NCI-H2227 (cell line): ENCODE measurements around the gene FSTL3.
A peak's percentile ranks its signal among the peaks of the same experiment; 100 is the strongest.
"Not testable (repeated sequence)": the region's sequence is repeated elsewhere in the genome, so short reads cannot be mapped to it uniquely, and the experiment has no call there.

Experiments used
- DNase-seq: peaks from one replicate; lab custom pipeline; 2025; ENCODE audit not compliant: unreplicated experiment; lab: John Stamatoyannopoulos, UW

Gene FSTL3

DNA sequence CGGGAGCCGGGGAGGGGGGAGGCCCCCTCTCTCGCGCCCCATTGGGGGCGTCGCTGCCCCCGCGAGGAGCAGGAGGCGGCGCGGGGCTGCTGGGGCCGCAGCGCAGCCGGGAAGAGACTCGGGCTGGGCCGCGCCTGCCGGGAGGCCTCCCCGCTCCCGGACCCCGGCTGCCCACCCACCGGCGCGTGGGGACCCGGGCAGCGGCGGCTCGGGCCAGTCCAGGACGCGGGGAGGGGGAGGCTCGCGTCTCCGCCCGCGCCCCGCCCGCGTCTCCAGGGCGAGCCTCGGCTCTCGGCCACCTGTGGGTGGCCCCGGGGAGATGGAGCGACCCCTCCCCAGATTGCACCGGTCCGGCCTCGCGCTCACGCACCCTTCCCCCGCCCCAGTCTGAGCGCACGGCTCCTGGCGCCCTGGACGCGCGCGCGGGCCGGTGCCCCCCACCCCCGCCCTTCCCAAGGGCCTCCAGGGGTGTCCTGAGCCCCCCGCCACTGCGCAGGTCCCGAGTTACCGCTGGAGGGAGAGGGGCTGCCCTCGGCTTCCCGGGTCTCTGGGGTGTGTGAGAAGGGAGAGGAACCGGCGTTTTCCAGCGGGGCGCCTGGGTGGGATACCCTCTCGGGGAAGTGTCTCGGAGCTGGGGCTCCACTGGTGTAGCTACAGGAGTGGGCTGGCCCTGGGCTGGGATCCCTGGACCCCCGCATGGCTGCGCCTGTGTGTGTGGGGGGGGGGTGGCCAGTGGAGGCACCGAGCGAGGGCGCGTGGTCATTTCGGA is 33.2 kb downstream of the FSTL3 start:
- no peak for DNase-seq

DNA sequence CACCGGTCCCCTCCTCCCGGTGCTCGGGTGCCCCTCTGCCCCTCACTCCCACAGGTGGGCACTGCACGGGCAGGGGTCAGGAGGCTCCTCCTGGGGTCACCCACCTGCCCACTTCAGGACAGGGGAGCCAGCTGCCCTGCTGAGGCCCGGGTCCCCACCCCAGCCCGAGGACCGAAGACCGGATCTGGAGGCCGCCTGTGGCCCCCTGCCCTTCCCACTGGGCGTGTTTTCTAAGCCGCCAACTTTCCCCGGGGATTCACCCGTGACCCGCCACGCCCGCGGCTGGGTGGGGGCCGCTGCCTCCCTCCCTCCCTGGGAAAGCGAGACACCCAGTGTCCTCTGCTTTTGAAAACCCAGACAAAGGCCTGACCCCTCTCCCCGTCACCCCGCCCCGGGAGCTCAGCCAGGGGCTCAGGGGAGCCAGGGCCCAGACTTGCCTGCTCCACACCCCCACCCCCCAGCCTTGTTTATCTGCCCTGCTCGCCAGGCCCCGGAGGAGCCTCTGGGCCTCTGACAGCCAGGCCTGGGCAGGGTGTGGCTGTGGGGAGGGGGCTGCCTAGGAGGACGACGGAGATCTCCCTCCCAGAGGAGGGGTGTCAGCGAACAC is 33.9 kb downstream of the FSTL3 start:
- DNase-seq, result no peak

DNA sequence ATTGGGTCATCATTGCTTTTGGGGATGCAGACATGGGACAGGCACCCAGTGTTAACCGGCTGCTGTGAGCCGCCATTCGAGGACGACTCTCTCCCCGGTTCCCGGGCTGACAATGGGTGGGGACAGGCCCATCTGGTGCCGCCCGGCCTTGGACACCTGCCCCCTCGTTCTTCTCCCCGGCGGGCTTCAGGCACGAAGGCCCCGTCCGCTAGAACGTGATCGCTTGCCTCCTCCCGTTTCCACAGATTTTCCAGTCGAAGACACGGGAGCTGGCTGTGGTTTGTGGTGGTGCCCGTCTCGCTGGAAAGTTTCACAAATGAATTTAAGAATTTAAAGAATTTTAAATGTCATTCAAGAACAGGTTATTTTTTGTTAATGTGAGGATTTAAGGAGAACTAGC is 34.6 kb downstream of the FSTL3 start:
- no peak for DNase-seq

DNA sequence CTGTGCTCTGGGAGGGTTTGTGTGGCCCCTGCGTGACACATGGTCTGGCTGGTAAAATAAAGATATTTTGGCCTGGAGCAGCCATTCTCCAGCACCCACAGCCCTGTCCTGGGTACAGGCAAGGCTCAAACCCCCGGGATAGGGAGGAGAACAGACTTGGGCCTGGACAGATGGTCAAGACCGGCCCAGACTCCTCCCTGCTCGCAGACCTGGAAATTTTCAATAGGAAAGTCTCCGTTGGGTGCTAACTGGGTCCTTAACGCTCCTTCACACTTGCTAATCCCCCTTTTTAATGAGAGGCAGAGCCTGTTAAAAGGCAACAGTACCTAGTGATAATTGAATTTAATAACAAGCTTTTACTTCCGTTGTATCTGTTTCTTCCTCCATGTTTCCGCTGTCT is 35.1 kb downstream of the FSTL3 start:
- no peak for DNase-seq

DNA sequence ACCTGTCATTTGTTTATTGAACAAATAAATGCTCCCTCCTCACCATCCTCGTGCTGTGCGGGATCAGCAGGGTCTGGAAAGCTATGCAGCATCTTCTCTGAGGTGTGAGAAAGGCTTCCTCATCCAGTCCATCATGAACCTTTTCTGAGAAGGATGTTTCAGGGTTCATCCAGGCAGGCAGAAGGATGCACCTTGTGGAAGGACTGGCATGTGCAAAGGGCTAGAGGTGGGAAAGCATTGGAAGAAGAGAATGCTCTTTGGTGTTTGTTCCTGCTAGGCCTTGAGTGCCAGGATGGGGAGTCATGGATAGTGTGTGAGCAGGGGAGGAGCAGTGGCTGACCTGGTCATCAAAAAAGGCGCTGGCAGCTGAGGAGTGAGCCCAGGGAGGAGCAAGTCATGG is 39.2 kb downstream of the FSTL3 start:
- no peak for DNase-seq

DNA sequence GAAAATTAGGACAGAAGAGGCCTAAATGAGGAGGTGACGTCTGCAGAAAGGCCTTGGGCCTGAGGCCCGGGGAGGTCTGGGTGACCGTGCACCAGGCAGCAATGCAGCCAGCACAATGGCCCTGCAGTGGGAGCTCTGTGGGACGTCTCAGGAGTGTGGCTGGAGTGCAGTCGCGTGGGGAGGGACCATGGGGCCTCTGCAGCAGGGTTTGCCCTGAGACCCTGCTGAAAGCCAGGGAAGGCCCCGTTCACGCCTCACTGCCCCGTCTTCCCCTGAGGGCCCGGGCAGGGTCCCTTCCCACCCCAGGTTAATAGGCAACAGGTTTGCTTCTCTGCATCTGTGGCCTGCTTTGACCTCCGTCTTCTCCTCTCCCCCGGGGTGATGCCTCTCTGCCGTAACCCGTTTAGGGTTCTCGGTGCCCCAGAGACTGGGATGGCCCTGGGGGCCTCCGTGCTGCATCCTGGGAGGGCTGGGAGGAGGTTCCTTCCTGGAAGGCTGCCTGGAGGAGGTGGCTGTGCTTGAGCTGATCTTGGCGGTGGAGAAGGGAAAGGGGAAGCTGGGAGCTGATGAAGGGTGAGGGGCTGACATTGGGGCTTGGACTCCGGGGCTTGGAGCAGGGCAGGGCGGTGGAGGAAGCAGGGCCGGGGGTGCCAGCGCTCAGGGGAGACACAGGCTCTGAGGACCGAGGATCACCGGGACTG is 42.2 kb downstream of the FSTL3 start:
- no peak for DNase-seq

DNA sequence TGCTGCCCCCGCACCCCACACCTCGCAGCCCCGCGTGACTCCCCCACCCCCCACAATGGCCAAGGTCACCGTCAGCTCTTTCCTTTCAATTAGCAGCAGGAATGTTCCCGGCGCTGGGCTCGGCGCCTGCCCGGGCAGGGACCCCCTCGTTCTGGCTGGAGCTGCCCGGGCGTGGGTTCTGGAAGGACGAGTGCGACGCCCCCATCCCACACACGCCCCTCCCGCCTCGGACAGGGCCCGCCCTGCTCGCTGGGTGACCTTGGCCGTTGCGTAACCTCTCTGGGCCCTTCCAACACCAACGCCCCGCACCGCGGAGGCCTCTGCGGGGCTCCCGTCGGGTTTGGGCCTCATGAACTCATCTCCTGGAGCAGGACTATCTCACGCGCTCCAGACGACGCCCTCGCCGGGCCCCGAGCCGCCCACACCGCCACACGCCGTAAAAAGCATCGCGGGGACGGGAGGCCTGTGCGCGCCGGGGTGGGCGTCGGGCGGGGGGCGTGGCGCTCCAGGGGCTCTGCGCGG is 42.9 kb downstream of the FSTL3 start:
- DNase-seq, result no peak

DNA sequence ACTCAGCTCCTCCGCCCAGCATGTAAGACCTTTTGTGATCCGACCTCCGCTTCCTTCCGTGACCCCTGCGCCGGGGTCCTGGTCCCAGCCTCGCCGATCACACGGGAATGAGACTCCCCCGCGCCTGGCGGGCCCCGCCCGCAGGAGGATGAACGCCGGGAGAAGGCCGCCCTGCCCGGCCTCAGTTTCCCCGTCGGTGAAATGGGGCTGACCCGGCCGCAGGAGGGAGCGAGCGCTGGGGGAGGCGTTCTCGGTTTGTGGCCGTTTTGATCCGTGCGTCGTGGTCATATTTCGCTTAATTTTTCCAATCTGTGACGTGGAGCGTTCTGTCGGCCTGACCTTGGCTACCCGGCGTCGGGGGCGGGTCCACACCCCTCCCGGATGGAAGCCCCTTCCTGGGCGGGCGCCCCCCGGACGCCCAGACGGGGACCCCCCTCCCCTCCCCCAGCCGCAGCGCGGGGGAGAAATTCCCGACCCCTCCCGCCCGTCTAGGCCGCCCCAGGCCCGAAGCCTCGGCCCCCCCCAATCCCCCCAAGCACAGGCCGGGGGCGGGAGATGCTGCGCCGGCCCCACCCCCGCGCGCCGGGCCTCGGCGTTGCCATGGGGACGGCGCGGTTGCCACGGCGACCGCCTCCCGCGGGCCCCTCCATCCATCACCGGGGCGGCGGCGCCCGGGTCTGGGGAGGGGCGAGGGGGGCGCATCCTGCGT is 43.6 kb downstream of the FSTL3 start:
- peak; percentile 86 for DNase-seq

DNA sequence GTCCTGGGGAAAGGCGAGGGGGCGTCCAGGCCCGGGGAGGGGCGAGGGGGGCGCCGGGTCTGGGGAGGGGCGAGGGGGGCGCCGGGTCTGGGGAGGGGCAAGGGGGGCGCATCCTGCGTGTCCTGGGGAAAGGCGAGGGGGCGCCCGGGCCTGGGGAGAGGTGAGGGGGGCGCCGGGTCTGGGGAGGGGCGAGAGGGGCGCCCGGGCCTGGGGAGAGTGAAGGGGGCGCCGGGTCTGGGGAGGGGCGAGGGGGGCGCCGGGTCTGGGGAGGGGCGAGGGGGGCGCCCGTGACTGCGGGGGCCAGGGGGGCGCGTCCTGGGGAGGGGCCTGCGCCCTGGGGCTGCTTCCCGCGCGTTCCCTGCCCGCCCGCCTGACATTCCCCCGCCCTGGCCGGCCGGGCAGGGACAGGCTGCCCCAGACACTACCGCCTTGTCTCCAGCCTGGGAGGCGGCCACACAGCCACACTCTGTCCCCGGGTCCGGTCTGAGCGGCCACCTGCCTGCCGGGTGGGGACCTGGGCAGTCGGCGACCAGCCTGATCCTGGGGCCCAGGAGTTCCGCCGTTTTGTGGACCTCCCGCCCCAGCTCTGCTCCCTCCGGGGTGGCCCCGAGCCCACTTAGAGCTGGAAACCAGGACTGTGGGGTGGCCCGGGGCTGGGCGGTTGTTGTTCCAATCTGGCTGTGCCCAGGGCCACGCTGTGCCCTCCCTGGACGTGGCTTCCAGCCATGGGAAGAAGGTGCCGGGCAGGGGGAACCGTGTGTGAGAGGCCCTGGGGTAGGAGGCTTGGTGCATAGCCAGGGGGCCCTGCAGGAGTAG is 44.4 kb downstream of the FSTL3 start:
- DNase-seq, result peak; percentile 49

DNA sequence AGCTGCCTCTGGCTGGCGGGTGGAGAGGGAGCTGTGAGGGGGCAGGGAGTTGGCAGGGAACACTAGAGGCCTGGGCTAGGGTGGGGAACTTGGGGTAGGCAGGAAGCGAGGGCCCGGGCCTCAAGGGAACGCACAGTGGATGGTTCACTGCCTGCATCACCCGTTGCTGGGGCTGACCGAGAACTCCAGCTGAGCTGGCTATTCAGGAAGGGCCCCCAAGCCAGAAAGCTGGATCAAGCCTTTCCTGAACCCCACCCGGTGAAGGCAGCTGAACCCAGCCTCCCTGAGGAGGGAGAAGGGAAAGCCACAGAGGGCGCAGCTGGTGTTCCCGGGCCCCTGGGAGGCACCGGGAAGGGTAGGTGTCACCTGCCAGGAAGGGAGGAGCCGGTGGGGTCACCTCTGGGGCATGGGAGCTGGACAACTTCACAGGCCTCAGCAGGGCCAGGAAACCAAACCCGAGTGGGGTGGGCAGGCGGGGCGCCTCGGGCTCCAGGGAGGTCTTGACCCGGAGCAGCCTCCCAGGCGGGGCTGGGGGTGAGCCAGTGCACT is 46.4 kb downstream of the FSTL3 start:
- DNase-seq, result no peak

DNA sequence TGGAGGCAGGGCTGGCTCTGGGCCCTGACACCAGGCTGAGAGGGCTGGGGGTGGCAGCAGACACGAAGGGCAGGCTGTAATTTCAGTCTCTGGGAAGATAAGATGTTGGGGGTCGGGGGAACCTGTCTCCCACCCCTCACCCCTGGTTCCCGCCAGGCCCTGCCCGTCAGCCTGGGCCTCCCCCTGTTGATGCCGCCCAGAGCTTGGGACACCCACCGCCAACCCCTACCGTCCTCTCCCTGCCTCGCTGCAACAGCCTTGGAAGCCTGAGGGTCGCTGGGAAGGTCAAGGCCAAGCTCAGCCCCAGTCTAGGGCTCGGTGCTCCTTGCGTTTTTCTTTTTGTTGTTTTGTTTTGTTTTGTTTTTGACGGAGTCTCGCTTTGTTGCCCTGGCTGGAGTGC is 47.1 kb downstream of the FSTL3 start:
- no peak for DNase-seq

DNA sequence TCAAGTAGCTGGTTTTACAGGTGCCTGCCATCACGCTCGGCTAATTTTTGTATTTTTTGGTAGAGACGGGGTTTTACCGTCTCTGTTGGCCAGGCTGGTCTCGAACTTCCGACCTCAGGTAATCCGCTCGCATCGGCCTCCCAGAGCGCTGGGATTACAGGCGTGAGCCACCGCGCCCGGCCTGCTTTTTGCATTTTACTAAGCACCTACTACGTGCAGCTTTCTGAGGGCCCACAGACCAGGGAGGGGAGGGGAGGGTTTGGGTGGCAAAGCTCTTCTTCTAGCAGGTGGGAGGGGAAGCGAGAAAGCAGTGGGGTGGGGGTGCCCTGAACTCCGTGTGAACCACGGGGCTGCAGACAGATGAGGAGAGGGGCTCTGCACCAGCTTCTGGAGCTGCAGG is 47.5 kb downstream of the FSTL3 start:
- no peak for DNase-seq

DNA sequence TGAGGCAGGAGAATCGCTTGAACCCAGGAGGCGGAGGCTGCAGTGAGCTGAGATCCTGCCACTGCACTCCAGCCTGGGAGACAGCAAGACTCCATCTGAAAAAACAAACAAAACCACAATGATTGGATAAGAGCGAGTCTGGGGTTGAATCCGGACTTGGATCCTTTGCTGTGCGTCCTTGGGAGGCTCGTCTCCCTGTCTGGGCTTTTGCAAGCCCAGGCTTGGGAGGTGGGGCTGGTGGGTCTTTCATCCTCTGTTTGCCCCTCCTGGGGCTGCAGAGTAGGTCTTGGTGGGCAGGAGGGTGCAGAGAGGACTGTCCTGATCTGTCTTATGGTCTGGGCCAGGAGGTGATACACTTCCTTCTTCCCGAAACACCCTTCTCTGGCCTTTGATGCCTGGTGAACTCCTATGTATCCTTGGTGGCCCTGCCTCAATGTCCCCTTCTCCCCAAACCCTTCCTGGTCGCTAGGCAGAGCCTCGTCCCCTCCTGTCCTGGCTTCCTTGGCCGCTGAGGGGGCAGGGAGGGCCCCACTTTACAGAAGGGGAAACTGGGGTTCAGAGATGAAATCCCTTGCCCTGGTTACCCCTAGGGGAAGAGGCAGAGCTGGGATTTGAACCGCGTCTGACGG is 49.4 kb downstream of the FSTL3 start:
- no peak for DNase-seq

DNA sequence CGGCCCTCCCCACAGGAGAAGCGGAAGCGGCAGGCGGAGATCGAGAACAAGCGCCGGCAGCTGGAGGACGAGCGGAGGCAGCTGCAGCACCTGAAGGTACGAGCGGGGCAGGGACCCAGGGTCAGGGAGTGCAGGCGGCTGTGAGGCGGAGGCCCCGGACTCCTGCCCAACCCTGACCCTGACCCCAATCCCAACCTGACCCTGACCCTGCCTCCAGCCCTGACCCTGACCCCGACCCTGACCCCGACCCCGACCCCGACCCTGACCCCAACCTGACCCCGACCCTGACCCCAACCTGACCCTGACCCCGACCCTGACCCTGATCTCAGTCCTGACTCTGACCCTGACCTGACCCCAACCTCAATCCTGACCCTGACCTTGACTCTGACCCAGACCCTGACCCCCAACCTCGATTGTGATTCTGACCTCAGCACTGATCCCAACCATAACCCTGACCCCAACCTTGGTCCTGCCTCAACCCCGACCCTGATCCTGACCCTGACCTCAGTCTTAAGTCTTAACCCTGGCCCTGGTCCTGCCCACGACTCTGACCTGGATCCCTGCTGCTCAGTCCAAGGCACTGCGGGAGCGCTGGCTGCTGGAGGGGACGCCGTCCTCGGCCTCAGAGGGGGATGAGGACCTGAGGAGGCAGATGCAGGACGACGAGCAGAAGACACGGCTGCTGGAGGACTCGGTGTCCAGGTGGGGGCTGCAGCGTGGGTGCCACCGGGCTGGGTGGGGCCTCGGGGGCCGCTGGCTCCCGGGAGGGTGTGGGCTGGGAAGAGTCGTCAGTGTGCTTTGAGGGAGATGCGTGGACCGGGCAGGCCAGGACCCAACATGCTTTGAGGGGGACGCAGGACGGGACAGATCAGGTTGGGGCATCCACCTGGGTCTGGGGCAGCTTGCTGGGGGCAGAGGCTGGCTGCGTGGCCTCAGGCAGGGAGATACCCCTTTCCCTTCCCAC is 51.1 kb downstream of the FSTL3 start:
- DNase-seq, result no peak

DNA sequence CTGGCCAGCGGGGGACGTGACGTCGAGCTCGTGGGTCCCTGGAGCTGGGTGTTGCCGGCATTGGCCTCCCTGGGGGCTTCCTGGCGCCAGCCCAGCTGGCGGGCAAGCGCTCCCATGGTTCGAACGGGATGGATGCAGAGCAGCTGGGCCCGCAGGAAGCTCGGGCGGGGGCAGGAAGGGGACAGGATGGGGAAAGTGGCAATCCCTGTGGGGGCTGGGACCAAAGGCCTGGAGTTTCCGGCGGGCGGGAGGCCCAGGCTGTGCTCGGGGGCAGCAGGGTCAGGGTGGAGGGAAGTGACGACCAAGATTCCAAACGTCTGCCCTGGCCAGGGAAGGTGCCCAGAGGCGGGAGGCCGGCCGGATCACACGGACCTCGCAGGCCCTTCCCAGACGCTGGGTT is 51.8 kb downstream of the FSTL3 start:
- DNase-seq, result no peak

DNA sequence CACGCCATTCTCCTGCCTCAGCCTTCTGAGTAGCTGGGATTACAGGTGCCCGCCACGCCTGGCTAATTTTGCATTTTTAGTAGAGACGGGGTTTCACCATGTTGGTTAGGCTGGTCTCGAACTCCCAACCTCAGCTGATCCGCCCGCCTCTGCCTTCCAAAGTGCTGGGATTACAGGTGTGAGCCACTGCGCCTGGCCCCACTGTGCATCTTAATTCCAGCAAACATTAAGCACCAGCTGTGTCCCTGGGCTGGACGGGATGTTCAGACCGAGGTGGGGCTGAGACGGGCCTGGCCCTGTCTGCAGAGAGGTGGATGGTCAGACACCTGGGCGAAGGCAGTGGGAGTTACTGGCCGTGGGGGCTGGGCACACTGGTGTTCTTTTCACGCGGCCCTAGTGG is 53.4 kb downstream of the FSTL3 start:
- not testable (repeated sequence) for DNase-seq

DNA sequence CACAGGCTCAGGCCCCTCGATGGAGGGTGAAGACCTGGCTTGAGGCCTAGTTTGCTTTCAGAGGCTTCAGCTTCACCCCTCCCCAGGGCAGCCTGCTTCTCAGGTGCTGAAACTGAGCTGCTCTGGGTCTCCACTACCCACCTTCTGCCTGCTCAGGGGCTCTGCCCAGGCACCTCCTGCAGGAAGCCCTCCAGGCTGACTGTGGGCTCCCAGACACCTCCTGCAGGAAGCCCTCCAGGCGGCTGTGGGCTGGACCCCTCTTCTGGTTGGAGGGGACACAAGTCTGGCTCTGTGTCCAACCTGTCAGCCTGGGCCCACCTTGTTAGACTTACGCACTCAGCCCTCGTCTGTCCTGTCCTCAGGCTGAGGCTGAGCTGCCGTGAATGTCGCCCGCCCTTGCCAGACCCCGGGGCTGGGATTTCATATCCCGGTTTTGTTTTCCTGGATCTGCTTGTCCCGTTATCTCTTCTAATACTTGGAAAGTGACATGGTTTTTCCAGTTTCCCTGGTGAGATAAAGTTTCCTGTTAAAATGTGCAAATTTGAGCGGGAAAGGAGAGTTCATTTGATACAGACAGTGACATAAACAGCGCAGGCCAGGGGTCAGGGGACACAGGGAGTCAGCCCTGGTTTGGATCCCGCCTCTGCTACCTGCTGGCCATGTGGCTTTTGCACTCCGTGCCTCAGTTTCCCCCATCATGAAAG is 53.9 kb downstream of the FSTL3 start:
- no peak for DNase-seq

DNA sequence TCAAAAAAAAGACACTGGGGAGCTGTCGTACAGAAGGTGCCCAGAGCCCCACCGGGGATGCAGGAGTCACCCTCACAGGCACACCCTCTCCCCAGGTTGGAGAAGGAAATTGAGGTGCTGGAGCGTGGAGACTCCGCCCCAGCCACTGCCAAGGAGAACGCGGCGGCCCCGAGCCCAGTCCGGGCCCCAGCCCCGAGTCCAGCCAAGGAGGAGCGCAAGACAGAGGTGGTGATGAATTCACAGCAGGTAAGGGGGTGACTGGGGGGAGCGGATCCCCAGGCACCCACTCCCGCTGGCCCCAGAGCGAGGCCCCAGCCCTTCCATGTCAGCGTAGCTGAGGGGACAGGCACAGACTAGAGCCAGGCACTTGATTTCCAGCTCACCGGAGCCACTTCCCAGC is 54.8 kb downstream of the FSTL3 start:
- DNase-seq, result no peak
